Ishikawa (cell line): ENCODE measurements around the gene GNB3.

Experiments used
- EP300 ChIP-seq: IDR thresholded peaks from 2 replicates; pipeline ENCODE4 v1.6.1; 2012; ENCODE audit warnings: borderline replicate concordance
- MAX ChIP-seq: IDR thresholded peaks from 2 replicates; pipeline ENCODE4 v1.6.1; 2012
- YY1 ChIP-seq: IDR thresholded peaks from 2 replicates; pipeline ENCODE4 v1.6.1; 2012; ENCODE audit warnings: low read depth

- TF ChIP-seq EP300, result no peak
- TF ChIP-seq MAX, result no peak
- no peak for TF ChIP-seq YY1
Measured at GRCh38 chr12:6861391-6861790, 20.7 kb downstream of the GNB3 start.
